HuH-7 (cell line): ENCODE results near the gene TAB3.
A peak's percentile ranks its signal among the peaks of the same experiment; 100 is the strongest.

Experiments
- DNase-seq: peaks from one replicate; pipeline ENCODE4 v3.0.0; 2011; ENCODE audit warnings: low spot score

The TAB3 gene

GRCh38 chrX:30887288-30887687 is 1.8 kb downstream of the TAB3 start:
- DNase-seq = no peak

DNA sequence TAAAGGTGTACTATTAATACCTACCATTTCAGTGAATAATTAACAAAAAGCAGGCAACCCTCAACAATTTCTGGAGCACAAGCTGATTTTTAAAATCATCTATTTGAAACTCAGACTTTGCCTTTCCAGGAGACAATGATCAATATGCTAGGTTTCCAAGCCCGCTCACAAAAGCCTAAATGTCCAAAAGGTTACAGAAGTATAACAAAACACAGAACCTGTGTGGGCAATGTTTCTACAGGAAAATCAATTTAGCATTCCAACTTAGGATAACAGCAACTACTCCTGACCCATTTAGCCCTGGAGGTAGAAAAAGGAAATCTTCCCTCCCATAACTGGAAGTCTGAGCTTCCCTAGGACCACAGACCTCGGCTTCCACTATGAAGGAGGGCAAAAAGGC is 3.9 kb downstream of the TAB3 start:
- no peak for DNase-seq

GRCh38 chrX:30883138-30883537 is 5.9 kb downstream of the TAB3 start:
- no peak for DNase-seq

DNA sequence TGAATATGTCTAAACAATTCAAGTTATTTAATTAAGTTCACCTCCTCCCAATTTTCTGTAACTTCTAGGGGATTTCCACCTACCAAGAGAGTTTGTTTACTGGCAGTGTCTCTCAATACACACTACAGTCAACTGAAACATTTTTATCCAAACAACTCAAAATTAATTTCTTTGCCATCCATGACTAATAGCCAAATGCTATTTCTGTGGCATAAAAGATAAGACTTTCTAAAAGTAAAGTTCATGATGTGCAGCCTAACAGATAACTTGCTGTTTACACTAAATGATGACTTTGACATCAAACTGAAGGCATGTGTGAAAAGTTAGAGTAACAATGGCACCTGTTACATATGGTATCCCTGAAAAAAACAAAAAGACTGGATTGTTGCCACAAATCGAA is 7.3 kb downstream of the TAB3 start:
- DNase-seq = no peak

- no peak for DNase-seq
Observed at GRCh38 chrX:30881390-30881789, 7.7 kb downstream of the TAB3 start.

DNA sequence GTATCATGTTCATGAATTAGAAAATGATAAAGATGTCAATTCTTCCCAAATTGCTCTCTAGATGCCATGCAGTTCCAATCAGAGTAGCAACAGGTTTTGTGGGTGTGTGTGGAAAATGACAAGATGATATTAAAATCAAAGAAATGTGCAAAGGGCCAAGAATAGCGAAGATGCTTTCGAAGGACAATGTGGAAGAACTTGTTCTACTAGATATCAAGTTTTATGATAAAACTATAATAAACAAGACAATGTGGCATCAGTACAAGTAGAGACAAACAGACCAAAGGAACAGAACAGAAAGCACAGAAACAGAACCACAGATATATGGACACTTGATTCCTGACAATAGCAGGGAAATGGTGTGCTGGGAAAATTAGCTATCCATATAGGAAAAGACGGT is 9.0 kb downstream of the TAB3 start:
- no peak for DNase-seq

GRCh38 chrX:30876367-30876766 is 12.7 kb downstream of the TAB3 start:
- DNase-seq = no peak

- no peak for DNase-seq
Observed at GRCh38 chrX:30875957-30876356, 13.1 kb downstream of the TAB3 start.

DNA sequence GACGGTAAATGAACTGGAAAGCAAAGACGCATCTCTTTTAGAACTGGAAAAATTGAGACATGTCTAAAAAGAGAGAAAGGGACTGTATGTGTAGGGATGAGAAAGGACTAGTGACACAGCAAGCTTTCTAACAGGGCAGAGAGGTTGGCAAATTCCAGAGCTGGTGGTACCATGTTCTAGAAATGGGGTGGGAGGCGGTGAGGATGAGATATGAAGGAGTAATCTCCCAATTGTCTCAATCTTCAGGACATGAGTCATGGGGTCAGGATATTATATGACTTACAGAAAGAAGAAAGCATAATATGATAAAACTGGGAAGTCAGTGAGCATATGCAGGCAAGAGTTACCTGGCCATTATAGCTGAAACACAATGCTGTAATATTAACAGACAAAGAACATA is 14.2 kb downstream of the TAB3 start:
- no peak for DNase-seq

GRCh38 chrX:30870572-30870971 is 18.5 kb downstream of the TAB3 start:
- DNase-seq = no peak

DNA sequence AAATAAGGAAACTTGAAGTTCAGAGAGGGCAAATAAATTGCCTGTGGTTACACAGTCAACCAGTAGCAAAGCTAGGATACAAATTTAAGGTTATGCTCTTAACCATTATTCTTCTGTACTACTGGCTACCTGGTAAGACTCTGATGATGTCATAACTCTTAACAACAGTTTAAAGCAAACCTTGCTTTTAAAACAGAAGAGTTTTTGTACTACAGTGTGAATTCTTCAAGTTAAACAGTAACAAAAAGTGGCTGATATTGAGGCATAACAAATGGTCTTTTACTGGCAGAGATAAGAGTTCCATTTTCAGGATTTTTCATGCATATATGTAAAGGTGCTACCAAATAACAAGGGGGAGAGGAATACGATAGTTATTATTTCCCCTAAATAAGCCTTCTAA is 23.4 kb downstream of the TAB3 start:
- DNase-seq = no peak

DNA sequence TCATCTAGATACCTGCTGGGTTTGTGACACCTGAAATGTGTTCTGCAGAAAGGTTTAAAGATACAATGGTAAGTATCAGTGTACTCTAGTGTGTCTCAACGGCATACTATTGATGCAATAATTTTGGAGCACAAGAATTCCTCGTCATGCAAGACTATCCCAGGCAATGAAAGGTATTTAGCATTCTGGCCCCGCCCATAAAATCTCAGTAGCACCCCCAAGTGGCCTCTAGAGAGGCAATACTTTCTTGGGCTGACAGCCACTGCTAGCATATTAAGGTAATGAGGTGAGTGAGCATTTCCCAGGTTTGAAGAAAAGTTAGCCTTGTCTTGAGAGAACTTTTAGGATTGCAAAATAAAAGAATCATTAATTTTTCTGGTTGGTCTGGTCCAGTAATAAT is 24.0 kb downstream of the TAB3 start:
- DNase-seq = no peak

DNA sequence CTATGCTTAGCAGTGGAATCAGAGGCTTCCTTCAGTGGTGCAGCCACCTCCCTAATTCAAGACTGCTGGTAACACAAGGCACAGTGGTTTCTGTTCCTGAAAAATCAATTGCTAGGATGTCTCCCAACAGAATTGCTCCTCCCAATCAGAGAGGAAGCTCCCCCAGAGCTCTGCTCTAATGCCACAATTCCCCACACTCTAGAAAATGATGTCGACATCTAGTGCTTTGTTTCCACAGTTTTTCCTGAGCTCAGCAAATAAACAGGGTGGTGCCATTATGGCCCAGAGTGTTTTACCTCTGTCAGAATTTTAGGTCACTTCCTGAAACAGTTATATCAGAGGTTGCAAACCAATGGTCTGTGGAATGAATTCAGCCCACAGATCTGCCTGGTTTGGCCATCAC is 24.7 kb downstream of the TAB3 start:
- DNase-seq = no peak

DNA sequence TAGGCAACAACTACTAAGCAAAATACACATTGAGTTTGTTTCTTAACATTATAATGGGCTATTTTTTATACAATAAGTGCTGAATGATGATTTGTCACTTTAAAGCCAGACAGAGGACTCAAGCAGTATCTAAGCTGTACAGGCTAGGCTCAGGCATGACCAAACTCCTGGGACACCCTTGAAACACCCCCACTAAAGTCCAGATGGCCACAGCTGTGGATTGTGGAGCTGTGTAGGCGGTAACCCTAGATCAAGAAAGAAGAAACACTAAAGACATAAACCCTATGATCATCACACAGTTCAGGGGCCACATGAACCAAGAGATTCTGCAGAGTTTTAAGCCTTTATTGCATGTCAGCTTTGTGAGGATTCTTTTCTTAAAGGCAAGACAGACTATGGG is 25.1 kb downstream of the TAB3 start:
- DNase-seq = no peak

DNA sequence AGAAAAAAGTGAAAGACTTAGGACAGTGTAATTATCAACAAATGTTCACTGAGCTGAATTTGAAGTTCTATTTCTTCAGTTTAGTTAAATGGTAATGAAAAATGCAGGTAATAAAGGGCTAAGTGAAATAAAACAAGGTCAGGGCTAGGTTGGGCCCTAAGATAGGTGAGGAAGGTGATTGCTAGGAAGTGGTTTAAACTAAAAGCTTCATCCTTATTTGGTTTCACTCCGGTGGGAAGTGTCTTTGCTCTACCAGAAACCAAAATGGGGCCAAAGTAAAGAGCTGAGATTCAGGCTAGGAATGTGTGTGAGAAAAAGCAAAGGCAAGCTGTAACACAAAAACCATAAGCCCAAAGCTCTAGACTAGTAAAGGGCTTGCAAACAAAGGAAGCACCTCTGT is 31.0 kb downstream of the TAB3 start:
- no peak for DNase-seq

DNA sequence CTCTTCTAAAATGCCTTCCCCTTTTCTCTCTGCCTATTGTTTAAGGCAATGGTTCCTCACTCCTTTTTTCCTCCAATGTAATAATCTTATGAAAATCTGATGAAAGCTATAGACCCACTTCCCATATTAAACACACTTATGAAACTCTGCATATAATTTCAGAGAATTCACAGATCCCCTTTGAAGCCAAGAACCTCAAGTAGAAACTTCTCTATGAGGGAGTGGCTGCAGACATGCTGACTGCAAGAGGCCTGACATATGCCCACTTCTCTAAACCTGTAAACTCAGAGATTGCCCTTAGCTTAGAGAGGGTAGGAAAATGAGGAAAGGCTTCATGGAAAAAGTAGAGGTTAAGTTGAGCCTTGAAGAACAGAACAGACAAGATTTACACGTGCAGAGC is 37.6 kb downstream of the TAB3 start:
- DNase-seq = no peak

DNA sequence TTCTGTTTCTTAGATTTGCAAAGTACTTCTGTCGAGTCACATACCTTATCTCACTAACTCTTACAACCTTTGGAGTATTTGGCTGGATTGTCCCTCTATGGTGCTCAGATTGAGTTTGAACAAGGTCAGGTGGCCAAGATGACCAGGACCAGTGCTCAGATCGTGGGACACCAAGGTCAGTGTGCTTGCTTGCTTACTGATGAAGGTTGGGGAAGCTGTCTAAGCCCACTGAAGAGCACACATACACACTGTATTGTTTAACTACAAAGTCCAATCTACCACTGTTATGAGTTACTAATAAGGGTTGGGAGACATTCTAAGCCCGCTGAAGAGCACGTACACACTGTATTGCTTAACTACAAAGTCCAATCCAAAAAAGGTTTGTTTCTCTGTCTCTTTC is 53.7 kb downstream of the TAB3 start:
- peak; percentile 10 for DNase-seq

- DNase-seq = no peak
Observed at GRCh38 chrX:30833896-30834295, 55.2 kb downstream of the TAB3 start.

DNA sequence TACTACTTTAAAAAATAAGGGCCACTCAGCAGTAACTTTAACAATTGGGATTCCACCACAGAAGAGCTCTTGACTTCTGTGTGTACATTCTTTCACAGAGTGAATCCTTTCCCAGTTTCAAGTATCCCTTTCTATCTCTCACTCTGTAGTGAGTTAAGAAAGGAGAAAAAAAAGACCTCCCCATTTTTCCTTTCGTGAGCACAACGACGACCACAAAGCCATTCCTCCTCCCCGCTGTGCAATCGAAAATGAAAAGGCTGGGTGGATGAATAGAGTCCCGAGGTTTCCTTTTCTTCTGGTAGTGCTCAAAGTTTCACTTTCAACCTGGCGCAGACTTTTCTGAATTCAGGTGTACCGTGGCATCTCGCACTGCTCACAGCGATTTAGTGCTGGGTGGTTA is 58.0 kb downstream of the TAB3 start:
- DNase-seq = no peak

DNA sequence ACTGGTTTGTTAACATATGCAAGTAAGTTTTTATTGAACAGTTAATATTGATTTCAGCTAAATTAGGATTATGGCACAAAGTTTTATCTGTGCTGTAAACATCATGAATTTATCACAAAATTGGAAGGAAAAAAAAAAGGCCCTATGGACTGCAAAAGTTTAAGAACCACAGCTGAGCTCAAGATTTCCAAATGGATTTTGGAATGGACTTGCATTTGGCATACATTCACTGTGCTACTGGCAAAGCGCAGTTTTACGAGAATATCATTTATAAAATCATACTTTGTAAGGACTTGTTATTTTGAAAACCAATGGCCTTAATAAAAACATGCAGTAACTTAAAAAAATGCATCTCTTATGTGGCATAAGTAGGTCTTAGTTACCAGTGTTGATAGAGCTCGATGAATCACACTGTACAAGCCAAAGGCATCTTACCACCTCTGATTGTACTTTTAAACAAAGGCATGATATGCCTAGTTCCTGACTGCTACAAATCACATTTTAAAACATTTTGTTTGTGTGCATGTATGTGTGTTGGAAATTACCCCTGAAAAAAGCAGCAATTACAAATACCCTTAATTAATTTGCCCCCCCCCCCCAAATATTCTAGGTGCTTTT is 58.6 kb downstream of the TAB3 start:
- DNase-seq = no peak

GRCh38 chrX:30824275-30824674 is 64.8 kb downstream of the TAB3 start:
- no peak for DNase-seq

GRCh38 chrX:30822764-30823163 is 66.3 kb downstream of the TAB3 start:
- no peak for DNase-seq

DNA sequence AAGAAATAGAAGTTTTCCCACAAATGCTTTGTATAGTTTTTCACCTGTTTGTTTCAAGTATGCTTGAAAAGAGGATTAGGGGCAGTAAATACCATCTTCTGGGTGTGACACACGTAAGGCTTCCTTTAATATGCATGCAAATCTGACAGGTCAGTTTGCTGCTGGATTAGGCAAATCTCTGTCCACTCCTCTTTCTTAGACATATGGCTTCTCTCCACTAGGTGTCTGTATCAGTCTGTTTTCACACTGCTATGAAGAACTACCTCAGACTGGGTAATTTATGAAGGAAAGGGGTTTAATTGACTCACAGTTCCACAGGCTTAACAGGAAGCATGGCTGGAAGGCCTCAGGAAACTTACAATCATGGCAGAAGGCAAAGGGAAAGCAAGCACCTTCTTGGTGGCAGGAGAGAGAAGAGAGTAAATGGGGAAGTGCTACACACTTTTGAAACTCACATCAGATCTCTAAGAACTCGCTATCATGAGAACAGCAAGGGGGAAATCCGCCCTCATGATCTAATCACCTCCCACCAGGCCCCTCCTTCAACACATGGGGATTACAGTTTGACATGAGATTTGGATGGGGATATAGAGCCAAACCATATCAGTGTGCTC is 66.9 kb downstream of the TAB3 start:
- peak; percentile 7 for DNase-seq

GRCh38 chrX:30821116-30821515 is 67.9 kb downstream of the TAB3 start:
- no peak for DNase-seq
